NCI-H774 (cell line): ENCODE results near the gene NUMB.
A peak's percentile ranks its signal among the peaks of the same experiment; 100 is the strongest.
"Not testable (repeated sequence)": the region's sequence is repeated elsewhere in the genome, so short reads cannot be mapped to it uniquely, and the experiment has no call there.

Experiments
- DNase-seq: peaks from one replicate; lab custom pipeline; 2025; lab: John Stamatoyannopoulos, UW

NUMB gene

DNA sequence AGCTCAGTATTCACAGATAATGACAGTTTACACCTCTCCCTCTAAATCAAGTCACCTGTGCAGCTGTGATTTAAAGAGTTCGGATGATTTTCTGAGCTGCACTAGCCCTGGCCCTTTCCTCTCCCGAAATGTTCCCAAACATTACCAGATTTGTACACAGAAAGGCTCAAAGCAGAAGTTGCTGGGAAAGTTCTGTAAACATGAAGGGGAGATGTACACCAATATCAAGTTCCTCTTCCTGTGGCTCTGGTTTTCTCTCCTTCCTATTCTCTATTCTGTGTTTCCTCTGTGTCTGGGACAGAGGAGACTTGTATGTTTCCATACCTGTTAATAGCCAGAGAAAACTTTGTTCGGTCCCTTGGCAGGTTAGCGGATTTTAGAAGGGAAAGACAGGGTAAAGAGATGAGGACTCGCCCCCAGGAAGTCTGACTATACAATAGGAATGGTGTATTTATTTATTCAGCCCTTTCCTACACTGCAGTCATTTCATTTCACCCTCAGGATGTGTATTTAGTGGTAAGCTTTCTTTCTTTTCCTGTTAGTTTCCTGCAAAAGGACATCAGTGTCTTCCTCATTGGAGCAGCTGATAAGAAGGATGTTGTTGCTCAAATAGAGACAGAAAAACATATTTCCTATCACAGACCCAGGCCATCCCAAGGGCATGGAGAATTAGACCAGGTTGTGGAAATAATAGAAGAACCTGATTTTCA is 7.6 kb upstream of the NUMB start:
- DNase-seq, result no peak

DNA sequence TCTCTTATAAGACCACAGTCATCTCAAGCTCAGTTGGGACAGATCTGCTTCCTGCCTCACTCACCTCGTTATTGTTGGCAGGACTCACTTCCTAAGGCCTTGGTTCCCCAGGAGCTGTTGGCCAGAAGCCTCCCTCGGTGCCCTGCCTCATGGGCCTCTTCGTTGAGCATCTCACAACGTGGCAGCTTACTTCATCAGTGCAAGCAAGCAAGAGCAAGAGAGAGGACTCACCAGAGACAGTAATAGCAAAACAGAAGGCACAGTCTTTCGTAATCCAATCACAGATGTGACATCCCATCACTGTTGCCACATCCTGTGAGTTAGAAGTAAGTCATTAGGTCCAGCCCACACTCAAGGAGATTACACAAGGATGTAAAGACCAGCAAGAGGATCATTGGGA is 5.1 kb upstream of the NUMB start:
- DNase-seq, result no peak

DNA sequence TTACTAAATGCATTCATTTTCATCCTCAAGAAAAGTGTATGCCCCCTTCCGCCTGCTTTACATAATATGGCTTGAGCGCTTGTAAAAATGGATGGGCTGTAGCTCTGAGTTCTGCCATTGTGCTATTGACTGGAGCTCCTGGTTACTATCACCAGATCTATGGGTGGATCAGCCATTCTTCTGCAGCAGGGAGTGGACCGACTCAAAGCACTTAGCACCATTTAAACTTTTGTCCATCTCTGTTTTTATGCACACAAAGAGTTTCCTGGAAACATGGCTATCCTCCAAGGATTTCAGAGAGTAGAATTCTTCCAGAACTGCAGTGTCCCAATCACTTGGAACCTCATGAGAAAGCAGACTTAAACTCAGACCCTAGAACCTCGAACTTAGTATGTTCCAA is 4.5 kb upstream of the NUMB start:
- DNase-seq, result no peak

DNA sequence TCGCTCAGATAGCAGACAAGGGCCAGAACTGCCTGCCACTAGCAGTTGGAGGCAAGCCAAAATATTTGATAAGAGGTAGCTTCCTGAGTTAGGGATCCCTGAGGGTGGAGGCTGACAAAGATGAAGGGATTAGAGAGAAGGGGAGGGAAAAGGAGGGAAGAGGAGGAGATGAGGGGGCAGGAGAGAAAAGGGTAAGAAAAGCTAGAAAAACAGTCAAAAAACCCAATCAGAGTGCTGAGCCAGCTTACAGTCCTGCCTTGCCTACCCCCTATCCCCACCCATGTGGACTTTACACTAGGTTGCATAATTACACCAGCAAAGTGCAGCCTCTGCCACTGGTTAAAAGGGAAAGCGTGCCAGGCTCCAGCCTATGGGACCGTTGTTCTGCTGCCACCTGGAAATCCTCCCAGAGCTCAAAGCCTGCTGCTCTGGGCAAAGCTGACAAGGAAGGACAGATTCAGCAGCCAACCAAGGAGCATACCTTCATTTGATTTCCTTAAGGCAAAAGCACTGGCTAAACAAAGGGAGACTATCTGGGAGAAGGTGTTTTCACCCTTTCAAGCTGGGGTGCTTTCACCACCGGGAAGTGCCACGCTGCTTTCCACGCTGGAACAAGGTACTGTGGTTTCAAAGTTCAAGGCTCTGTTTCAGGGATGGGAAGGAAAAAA is 3.8 kb upstream of the NUMB start:
- peak; percentile 41 for DNase-seq

DNA sequence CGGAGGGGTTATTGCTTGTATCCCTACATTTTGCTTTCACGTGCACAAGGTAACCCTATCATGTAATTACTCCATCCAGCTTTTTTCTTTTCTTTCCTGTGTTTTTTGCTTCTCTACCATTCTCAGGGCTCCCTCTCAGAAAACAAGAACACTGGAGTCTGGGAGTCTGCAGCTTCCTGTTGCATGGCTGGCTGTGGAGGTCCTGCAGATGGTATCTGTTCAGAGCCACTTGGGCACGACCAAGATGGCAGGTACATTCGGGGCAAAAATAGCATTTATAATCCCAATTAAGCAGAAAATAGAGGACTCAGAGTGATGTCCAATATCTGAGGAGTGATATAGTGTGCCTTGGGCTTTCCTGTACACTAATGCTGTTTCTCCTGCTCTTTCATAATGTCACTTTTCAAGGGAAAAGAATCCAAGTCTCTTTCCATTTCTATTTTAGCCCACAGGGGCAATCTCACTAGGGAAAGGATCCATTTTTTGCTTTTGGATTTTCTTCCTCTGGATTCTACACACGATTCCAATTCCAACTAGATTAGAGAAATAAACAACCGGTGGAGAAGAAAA is 3.2 kb upstream of the NUMB start:
- no peak for DNase-seq

DNA sequence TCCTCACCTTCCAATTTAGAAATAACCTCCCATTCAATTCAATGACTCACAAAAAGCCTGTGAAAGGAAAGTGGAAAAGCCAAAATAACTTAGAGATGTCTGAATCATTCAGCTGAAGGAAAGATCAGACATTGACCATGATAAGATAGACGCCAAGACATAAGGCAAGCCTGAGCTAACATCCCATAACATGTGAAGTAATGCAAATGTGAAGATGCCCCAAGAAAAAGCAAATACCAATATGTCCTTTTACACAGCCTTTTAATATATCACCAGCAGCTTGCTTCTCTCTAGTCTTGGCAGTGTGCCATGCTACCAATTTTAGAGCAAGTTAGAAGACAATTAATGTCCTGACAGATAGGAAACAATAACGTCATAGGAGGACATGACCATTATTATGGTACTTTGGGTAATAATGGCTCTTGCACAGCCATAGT is 2.4 kb upstream of the NUMB start:
- DNase-seq, result no peak

DNA sequence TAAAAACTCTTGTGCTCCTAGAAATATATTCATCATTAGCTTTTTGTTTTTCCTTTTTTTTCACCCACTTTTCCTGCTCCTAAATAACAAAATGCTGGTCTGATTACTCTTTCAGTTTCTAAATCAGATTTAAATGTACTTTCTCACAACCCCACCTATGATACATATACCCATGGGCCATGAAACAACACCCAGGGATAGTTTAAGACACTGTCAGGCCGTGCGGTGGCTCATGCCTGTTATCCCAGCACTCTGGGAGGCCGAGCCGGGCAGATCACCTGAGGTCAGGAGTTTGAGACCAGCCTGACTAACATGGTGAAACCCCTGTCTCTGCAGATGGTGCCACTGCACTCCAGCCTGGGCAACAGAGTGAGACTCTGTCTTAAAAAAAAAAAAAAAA is 1.6 kb upstream of the NUMB start:
- no peak for DNase-seq

DNA sequence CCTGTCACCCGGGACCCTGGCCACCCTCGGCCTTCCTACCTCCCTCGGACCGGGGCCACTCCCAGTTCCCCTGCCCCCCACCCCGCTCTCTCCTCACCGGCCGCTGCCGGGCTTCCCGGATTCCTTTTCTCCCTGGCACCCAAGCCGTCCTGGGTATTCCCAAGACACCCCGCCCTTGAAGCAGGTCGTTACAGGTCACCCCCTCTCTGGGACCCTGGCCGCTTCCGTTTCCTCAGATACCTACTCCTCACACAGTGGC is 493 bp downstream of the NUMB start:
- DNase-seq, result no peak

DNA sequence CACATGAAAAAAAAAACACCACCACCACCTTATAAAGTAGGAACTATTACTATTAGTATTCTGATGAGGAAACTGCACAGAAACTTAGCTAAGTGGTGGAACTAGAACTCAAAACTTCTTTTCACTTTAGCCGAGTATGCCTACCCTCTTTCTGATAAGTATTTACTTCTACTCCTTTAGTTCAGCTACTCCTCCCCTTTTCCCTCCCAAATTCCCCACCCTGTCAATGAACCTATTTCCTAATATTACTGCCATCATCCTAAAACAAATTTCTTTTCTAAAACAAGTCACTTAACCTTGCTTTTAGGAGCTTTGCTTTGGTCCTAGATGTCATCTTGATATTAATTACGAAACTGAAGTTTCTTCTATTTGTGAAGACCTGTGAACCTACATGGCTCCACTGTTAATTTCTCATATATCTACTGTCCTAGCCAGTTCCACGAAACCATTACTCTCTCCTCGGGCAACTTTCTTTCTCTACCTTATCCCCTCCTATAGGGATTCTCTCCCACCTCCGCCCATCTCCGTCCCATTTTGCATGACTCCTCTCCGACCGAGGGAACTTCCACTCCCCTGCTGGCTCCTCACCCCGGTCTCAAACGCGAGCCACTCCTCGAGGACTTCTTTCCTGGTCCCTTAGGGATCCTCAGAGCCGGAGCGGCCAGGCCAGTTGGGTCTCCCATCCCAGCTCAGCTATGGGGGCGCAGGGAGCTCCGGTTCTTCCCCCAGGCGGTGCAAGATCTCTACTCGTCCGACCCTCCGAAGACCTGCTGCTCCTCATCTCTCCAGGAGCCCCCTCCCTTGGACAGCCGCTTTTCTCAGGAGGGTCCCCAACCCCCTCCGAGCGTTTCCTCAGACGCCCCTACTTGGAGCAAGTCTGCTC is 1.1 kb downstream of the NUMB start:
- DNase-seq, result no peak

DNA sequence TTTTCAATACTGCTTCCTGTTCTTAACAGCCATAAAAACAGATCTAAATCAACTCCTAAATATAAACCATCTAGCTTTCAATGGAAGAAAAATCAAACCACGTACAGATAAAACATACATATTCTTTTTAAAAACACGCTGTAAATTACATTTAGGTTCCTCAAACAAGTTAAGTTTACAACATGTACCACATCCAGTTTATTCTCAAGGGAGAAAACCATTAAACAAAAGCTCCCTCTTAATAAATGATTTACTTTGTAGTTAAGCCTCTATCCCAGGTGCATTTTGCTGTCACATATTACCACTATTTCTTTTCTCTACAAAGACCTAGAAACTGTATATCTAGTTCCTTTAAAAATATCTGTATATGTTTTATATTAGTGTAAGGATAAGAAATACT is 3.1 kb downstream of the NUMB start:
- no peak for DNase-seq

DNA sequence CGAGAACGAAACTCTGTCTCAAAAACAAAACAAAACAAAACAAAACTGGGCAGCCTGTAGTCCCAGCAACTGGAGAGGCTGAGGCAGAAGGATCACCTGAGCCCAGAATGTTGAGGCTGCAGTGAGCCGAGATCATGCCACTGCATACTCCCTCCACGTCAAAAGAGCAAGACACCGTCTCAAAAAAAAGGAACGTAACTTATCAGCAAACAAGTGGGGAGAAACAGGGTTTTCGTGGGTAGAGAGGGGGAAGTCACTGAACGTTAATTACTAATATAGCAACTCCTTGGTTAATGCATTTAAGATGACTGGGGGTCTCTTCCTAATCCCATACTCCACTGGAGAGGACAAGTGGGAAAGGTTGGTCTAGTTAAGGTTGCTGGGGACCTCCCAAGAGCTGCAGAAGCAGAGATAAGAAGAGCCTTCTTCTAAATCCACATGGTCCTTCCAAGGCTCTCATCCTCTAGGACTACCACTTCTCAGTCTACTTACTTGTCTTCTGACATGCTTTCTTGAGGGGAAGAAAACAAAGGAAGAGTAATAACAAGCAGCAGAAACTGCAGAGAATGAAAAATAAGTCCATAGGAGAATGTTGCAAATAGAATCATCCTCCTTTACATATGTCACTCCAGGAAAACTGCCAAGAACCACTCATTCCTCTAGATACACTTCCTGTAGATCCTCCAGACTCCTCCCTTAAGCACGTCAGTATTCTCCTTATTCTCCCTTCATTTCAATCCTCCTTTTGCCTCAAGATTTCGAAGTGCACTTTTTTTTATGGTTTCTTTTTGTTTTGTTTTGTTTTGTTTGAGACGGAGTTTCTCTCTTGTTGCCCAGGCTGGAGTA is 5.8 kb downstream of the NUMB start:
- DNase-seq, result no peak

DNA sequence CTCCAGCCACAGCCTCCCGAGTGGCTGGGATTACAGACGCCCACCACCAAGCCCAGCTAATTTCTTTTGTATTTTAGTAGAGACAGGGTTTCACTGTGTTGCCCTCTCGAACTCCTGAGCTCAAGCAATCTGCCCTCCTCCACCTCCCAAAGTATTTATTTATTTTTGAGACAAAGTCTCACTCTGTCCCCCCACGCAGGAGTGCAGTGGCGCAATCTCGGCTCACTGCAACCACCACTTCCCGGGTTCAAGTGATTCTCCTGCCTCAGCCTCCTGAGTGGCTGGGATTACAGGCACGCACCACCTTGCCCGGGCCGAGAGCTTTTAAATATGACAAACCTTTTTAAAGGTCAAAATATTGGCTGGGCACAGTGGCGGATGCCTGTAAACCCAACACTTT is 14.6 kb downstream of the NUMB start:
- no peak for DNase-seq

DNA sequence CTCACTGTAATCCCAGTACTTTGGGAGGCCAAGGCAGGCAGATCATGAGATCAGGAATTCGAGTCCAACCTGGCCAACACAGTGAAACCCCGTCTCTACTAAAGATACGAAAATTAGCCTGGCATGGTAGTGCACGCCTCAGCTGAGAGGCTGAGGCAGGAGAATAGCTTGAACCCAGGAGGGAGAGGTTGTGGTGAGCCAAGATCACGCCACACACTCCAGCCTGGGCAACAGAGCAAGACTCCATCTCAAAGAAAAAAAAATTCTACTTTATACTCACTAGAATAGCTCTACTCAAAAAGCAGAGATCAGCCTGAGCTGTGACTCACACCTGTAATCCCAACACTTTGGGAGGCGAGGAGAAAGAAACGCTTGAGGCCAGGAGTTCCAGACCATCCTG is 17.1 kb downstream of the NUMB start:
- DNase-seq, result no peak

DNA sequence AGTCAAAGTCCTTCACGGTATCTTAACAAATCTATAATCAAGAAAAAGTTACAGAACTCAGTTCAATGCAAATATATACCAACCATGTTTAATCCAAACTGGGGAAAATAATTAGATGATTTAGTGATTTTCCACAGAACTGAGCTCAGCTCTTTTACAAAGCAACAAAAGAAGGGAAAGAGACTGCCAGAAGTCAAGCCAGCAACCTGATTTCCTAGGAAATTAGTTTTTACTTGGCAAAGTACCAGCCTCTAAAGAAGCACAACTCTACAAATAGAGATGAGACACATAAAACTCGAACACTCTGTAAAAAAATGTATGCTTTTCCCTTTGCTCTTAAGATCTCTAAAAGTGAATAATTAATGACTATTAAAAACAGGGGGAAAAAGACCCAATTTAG is 19.4 kb downstream of the NUMB start:
- DNase-seq, result no peak

DNA sequence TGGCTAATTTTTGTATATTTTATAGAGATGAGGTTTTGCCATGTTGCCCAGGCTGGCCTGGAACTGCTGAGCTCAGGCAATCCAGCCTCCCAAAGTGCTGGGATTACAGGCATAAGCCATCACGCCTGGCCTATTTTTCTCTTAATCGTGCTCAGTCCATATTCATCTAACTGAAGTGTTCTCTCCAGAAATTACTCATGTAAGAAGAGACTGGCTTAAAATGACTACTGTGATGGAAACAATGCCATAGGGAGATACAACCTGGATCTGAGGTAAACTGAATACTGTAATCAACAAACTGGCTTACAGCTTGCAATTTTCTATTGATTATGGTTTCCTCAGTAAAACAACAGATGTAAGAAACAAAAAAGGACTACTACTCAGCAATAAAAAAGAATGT is 21.1 kb downstream of the NUMB start:
- no peak for DNase-seq

DNA sequence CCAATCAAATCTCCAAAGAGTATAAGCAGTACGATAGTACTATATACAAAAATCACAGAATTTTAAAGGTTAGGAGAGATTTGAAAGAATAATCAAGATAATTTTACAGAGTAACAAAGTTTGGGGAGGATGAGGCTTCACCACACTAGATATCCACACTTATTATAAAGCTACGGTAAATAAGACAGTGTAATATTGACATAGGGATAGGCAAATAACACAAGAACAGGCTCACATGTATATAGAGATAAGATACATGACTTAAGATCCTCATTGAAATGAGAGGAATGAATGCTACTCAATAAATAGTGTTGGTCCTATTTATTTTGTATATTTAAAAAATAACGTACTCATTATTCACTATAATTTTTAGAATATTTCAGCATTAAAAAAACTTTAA is 26.2 kb downstream of the NUMB start:
- DNase-seq, result no peak

DNA sequence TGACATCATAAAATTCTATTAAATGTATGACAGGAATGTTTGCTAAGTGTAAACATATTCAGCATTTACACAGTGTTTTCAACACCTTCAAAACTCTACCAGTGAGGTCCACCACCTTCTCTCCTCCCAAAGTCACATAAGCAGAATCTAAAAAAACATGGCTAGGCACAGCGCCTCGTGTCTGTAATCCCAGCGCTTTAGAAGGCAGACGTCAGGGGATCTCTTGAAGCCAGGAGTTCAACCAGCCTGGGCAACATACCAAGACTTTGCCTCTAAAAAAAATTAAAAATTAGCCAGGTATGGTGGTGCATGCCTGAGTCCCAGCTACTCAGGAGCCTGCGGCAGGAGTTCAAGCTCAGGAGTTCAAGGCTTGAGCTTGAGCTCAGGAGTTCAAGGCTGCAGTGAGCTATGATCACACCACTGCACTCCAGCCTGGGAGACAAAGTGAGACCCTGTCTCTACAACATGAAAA is 30.0 kb downstream of the NUMB start:
- DNase-seq, result no peak

DNA sequence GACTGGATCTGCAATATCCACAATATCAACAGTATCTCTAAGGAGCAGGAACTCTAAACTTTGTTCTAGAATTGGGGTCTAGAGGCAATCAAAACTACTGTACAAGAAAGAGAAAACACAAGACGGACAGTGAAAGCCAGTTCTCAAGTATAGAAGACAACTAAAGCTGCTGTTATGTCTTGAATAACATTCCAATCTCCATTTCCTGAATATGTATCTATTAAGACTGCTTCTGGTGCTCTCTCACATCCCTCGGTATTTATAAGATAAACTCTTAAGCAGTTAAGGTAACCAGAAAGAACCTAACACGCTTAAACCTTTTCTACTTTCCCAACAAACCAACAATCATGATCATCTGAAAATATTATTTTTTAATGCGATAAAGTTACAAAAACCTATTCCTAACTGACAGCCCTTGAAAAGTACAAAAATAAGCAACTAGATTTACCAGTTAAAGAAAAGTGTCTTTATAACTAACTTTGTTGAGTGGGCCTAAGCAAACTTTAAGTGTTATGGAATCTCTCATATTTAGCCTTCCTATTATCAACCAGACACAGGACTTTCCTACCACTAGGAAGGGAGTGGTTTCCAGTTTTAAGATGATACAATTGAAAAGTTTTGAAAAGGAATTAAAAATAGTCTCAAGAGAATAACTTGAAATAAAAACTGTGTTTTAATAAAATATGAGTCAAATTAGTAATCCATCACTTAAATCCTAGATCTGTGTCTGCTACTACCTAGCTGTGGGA is 30.7 kb downstream of the NUMB start:
- no peak for DNase-seq

DNA sequence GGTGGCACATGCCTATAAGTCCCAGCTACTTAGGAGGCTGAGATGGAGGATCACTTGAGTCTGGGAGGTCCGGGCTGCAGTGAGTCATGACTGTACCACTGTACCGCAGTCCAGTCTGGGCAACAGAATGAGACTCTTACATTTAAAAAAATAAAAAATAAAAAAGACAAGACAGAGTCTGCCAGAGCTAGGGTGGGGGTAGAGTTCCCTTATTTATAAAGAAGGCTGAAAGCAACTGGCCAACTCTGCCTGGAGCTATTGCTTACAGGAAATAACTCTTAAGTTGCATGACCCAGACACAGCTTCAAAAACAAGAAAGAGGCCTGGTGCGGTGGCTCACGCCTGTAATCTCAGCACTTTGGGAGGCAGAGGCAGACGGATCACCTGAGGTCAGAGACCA is 31.5 kb downstream of the NUMB start:
- no peak for DNase-seq

DNA sequence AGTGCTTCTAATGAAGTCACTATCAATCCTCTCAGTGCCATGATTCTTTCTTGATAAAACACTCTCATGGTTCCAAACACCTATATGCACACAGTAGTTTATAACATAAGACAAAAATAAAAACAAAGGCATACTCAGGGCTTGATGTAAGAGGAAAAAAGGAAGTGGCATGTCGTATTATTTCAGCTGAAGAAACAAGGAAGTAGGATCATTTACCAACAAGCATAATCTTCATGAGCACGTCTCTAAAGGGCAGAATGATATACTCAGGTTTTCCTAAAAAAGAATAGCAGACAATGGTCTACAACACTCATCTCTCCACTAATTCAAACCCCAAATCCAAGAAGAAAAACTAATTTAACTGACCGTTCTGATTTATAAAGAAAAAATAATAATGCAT is 33.9 kb downstream of the NUMB start:
- no peak for DNase-seq

DNA sequence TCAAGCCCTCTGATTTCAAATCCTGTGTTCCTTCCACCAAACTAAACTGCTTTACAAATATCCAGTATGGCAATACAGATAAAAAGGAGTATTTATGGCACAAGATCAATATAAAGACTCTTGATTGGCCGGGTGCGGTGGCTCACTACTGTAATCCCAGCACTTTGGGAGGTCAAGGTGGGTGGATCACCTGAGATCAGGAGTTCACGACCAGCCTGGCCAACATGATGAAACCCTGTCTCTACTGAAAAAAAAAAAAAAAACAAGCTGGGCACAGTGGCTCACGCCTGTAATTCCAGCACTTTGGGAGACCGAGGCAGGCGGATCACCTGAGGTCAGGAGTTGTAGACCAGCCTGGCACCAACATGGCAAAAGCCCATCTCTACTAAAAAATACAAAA is 35.3 kb downstream of the NUMB start:
- DNase-seq, result not testable (repeated sequence)
